HG03558 (cell line): ENCODE data around the gene IL7R.

Experiments
- ATAC-seq: cut with Tn5 transposase; IDR thresholded peaks from one replicate; pipeline ENCODE4 v1.9.1; 2021; ENCODE audit warnings: moderate number of reproducible peaks; ENCODE audit not compliant: unreplicated experiment; ENCODE audit errors: extremely low read depth

The IL7R gene, protein sequence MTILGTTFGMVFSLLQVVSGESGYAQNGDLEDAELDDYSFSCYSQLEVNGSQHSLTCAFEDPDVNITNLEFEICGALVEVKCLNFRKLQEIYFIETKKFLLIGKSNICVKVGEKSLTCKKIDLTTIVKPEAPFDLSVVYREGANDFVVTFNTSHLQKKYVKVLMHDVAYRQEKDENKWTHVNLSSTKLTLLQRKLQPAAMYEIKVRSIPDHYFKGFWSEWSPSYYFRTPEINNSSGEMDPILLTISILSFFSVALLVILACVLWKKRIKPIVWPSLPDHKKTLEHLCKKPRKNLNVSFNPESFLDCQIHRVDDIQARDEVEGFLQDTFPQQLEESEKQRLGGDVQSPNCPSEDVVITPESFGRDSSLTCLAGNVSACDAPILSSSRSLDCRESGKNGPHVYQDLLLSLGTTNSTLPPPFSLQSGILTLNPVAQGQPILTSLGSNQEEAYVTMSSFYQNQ

DNA sequence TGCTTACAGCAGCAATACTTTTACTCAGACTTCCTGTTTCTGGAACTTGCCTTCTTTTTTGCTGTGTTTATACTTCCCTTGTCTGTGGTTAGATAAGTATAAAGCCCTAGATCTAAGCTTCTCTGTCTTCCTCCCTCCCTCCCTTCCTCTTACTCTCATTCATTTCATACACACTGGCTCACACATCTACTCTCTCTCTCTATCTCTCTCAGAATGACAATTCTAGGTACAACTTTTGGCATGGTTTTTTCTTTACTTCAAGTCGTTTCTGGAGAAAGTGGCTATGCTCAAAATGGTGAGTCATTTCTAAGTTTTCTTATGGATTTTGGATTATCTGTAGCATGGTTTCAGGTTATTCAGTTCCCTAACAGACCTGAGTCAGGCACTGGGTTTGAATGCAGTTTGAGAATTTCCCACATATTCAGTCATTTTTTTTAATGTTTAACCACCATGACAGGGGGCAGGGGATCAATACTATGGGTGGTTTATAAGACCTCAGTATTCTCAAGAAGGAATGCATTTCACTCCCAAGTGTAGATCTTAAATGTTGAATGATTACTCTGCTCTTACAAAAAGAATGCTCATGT, at the start of gene IL7R:
TSS of gene IL7R (plus strand) at position 127 of the 587 bp plus-strand sequence. CDS start at position 214, 87 bp downstream.
- ATAC-seq = no peak

DNA sequence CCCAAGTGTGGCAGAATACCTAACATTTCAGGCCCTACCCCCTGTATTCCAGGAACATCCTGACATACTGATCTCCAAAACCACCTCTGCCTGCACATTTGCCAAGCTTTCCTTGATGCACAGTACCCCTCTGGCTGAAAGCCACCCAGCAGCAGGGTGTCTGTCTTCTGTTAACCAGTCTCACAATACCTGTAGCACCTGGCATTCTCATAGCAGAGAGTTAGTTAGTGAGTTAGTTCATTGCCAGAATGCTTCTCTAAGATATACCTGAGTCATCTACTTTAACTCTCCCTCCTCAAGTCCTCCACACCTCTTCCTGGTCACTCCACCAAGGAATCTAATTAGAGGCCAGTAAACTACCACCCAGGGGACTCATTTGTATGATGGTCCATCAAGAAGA, 46.1 kb upstream of the IL7R start:
- no peak for ATAC-seq

DNA sequence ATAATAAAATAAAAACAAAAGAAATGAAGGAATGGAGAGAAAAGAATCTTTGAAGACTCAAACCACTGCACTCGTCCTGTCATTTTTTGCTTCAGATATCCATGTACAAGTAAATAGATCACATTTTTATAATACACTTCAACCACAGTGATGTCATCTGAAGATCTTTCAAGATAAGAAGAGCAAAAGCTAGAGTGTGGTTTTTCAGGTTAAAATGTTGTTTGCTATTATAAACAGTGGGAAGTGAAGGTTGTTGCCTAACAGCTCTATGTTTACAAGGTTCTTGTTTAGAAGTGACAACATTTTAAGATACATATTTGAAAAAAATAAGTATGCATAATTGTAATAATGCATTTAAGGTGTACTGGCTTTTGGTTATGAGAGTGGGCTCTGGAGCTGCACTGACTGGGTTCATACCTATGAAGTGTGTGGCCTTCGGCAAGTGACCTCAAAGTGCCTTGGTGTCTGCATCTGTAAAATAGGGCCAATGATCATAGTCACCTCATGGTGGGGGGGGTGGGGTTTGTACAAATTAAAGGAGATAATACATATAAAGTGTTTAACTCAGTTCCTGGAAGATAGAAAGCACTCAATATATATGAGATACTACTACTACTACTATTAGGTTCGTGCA, 45.5 kb upstream of the IL7R start:
- no peak for ATAC-seq

- no peak for ATAC-seq
These were observed 43.2 kb upstream of the IL7R start for GRCh38 chr5:35813521-35813920.

DNA sequence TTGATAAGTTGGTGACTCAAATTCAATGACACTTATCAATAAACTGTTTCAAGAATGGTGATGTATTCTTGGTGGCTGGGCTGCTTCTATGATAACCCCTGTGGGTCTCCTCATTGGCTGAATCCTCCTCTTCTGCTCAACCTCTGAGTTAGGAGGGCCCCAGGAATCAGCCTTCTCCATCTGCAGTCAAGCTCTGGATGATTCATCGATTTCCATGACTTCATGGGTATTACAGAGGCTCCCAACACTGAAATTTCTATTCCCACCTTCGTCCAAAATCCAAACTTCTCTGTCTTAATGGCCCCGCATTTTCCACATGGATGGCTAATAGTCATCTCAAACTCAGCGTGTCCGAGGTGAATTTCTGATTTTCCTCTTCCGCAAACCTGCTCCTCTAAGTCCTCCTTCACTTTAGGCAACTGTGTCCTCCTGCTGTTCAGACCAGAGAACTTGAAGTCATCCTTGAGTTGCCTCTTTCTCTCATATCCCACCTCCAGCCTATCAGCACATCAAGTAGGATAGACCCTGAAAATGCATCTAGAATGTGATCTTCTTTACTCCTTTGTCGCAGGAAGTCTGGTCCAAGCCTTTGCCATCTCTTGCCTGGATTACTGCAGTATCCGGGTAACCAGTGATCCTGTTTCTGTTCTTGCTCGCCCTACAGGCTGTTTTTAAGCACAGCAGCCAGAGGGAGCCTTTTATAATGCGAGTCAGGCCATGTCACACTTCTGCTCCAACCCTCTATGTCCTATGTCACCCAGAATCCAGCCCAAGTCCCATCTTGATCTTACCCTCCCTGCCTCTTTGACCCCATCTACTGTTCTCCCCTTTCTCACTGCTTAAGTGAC, 41.4 kb upstream of the IL7R start:
- ATAC-seq = no peak

- no peak for ATAC-seq
These were observed 39.7 kb upstream of the IL7R start for GRCh38 chr5:35816881-35817521.

- no peak for ATAC-seq
These were observed 37.7 kb upstream of the IL7R start for GRCh38 chr5:35819026-35819425.

GRCh38 chr5:35819668-35820067, 37.0 kb upstream of the IL7R start:
- no peak for ATAC-seq

DNA sequence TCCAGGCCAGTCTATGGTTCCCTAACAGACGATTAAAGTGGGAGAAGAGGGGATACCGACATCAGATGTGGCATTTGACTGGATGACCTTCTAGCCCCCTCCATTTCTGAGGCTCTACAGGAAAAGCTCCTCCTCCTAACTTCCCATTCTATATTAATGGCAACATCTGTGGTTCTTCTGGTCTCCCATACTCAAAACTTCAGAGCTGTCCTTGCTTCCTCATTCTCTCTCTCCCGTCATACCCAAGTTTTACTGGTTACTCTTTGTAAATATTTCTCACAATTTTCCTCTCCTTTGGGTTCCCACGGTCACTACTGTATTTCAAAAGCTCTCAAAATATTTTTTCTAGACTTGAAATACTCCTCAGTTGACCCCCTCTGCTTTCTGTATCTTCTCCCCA, 36.0 kb upstream of the IL7R start:
- no peak for ATAC-seq

DNA sequence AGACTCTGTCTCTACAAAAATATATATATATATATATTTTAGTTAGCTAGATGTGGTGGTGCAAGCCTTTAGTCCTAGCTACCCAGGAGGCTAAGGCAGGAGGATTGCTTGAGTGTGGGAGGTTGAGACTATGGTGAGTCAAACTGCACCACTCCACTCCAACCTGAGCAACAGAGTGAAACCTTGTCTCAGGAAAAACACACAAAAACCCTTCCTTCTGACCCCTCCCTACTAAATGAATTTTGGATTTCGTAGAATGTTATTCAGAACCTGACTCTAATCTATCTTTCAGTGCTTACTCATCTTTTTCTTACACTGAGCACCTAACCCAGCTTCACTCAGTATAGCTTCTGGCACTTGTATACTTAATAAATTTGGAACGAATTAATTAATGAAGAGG, 35.2 kb upstream of the IL7R start:
- no peak for ATAC-seq

DNA sequence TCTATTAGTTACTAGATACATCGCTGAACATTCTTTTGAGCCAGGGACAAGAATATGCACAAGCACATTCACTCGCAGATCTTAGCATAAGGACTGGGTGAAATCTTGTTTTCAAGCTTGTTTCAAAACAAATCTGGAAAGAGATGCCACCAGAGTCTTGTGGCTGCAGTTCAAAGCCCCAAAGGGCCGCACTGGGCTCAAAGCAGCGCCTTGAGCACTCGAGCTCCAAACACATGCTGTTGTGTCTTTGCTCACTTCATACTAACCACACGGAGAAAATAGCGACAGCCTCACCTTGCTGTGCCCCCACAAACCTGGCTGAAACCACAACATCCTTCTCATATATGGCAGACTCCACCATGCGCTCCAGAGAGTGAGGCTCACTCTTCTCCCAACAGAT, 34.2 kb upstream of the IL7R start:
- no peak for ATAC-seq

DNA sequence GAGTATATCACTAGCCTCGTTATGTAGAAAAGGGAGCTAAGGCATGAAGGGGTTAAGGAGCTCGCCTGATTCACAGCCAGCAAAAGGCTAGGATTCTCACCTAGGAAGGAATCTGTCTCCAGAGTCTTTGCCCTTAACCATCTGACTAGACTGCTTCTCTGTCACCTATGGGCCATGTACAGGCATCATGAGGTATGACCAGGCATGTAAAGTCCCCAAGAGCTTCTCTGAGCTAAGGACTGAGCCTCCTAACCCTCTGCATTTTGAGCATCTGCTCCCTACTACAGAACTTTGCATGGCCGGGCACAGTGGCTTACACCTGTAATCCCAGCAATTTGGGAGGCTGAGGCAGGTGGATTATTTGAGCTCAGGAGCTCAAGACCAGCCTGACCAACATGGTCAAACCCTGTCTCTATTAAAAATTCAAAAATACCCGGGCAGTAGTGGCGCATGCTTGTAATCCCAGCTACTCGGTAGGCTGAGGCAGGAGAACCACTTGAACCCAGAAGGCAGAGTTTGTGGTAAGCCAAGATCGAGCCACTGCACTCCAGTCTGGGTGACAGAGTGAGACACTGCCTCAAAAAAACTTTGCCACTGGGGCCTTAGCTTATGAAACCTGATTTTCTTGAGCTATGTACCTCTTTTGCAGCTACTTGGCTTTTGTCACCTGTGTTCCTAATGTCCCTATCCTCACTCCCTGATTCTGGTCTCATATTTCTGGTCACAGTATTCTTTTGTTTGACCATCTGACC, 33.2 kb upstream of the IL7R start:
- no peak for ATAC-seq

GRCh38 chr5:35826056-35826455, 30.6 kb upstream of the IL7R start:
- no peak for ATAC-seq

- ATAC-seq = no peak
These were observed 30.1 kb upstream of the IL7R start for GRCh38 chr5:35826554-35826953.

DNA sequence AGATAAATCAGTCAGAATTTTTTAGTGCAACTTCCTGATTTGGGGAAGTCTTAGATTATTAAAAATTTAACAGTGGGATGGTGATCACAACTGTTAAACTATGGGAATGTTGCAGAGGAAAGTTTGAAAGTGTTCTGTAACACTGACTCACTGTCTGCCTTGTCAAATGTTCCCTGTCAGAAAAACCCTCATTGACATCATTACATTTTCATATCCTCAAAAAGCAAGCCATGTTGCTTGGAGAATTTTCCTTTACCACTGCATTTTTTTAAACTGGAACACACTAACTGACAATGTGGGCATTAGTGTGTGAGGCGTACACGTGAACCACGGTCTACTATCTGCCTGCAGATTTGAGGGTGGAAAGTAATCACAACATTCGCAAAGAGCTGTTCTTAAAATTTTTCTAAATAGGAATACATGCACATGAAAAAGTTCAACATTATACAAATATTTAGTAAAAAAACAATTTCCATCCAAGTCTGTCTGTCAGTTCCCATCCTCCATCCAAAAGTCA, 28.6 kb upstream of the IL7R start:
- ATAC-seq = no peak

DNA sequence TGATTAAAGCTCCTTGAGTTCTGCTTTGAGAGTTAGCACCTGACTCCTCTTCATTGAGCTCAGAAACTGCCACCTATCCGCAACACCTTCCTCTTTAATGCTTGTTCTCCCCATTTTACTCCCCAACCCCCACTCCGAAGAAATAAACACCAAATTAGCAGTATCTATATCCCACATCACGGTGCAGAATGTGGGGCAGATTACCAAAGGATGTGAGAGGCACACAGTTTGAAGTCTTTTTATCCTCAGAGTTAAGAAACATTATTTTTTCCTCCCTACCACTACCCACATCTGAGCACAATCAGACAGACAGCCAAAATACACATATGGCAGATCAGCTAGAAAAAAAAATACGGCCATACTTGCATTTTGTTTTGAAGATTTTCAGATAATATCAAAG, 26.1 kb upstream of the IL7R start:
- ATAC-seq = no peak

DNA sequence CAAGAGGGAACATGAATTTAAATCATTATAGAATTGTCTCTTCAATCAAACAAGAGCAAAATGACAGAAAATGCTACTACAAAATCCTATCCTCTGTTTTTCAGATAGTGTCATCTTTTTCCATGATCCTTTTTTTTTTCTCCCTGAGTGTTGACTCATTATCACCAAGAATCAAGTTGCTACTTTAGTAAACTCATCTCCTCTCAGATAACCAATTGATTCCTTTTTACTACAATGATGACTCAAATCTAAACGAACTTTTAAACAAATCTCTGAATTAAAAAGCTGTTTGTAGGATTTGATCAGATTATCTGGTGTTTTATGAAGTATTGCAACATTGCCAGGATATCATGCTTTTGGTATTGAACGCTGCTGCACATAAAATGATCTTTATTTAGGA, 23.9 kb upstream of the IL7R start:
- no peak for ATAC-seq

DNA sequence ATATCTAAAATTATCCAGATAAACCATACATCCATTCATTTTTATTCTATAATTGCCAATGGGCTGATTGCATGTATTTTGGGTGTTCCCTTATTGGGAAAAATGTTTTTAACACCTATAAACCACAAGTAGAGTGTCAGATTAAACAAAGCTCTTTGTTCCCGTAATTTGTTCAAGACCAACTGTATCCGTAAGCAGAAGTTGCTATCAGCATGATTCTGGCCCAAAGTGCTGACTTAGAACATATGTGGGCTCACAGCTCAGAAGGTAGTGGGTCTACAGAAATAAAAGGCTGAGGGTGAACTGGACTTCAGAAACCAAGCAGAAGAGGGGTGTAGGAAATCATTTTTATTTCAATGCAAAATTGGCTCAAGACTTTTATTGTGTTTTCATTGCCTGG, 23.5 kb upstream of the IL7R start:
- no peak for ATAC-seq
